ENCODE data around the gene STAT2. TPM values are rescaled to one million over a fixed set of nuclear protein-coding genes. Genes with fewer than 3 reads are reported as not detected.

Gene STAT2
- polyA plus RNA-seq, 5 donors = 120 to 174 (median 144) TPM

- DNase-seq = no peak
Observed at GRCh38 chr12:56293795-56294194, 66.1 kb downstream of the STAT2 start.

Other genes with a start within 250 kb of the STAT2 start
- 1,000 to 10,000 TPM; 6,129 to 8,482 (median 6,371) TPM for gene RPL41, start 243.5 kb downstream of the STAT2 start, polyA plus RNA-seq (ENCODE audit: insufficient read depth in 1 of 5, insufficient read length in 5 of 5, low replicate concordance in 1 of 5)
- gene ZC3H10, start 241.8 kb downstream of the STAT2 start, polyA plus RNA-seq (ENCODE audit: insufficient read depth in 1 of 5, insufficient read length in 5 of 5, low replicate concordance in 1 of 5) = 1 to 10 TPM; 5.1 to 6.8 (median 6.2) TPM
- gene ESYT1, start 231.8 kb downstream of the STAT2 start, polyA plus RNA-seq (ENCODE audit: insufficient read depth in 1 of 5, insufficient read length in 5 of 5, low replicate concordance in 1 of 5) = 10 to 100 TPM; 74.3 to 90.6 (median 81.1) TPM
- 100 to 1,000 TPM; 162 to 215 (median 172) TPM for gene MYL6B, start 207.5 kb downstream of the STAT2 start, polyA plus RNA-seq (ENCODE audit: insufficient read depth in 1 of 5, insufficient read length in 5 of 5, low replicate concordance in 1 of 5)
- gene MYL6, start 201.7 kb downstream of the STAT2 start, polyA plus RNA-seq (ENCODE audit: insufficient read depth in 1 of 5, insufficient read length in 5 of 5, low replicate concordance in 1 of 5) = 1,000 to 10,000 TPM; 1,819 to 2,542 (median 2,207) TPM
- 100 to 1,000 TPM in 4 of 5 donors, 10 to 100 TPM in 1; 90.6 to 124 (median 119) TPM for gene SMARCC2, start 170.6 kb downstream of the STAT2 start, polyA plus RNA-seq (ENCODE audit: insufficient read depth in 1 of 5, insufficient read length in 5 of 5, low replicate concordance in 1 of 5)
- 10 to 100 TPM; 37.6 to 44.8 (median 38.4) TPM for gene RNF41, start 138.2 kb downstream of the STAT2 start, polyA plus RNA-seq (ENCODE audit: insufficient read depth in 1 of 5, insufficient read length in 5 of 5, low replicate concordance in 1 of 5)
- 10 to 100 TPM; 24.6 to 31.3 (median 25.6) TPM for gene NABP2, start 135.8 kb downstream of the STAT2 start, polyA plus RNA-seq (ENCODE audit: insufficient read depth in 1 of 5, insufficient read length in 5 of 5, low replicate concordance in 1 of 5)
- gene SLC39A5, start 130.1 kb downstream of the STAT2 start, polyA plus RNA-seq (ENCODE audit: insufficient read depth in 1 of 5, insufficient read length in 5 of 5, low replicate concordance in 1 of 5) = 1 to 10 TPM; 2.6 to 5.6 (median 4.8) TPM
- gene ANKRD52, start 101.7 kb downstream of the STAT2 start, polyA plus RNA-seq (ENCODE audit: insufficient read depth in 1 of 5, insufficient read length in 5 of 5, low replicate concordance in 1 of 5) = 10 to 100 TPM; 21.9 to 32.1 (median 30.9) TPM
- 10 to 100 TPM; 15.3 to 17.9 (median 15.8) TPM for gene COQ10A, start 93.2 kb downstream of the STAT2 start, polyA plus RNA-seq (ENCODE audit: insufficient read depth in 1 of 5, insufficient read length in 5 of 5, low replicate concordance in 1 of 5)
- gene CS, start 59.8 kb downstream of the STAT2 start, polyA plus RNA-seq (ENCODE audit: insufficient read depth in 1 of 5, insufficient read length in 5 of 5, low replicate concordance in 1 of 5) = 100 to 1,000 TPM; 148 to 181 (median 158) TPM
- gene CNPY2, start 44.1 kb downstream of the STAT2 start, polyA plus RNA-seq (ENCODE audit: insufficient read depth in 1 of 5, insufficient read length in 5 of 5, low replicate concordance in 1 of 5) = 100 to 1,000 TPM; 128 to 155 (median 136) TPM
- 10 to 100 TPM; 64.8 to 96.1 (median 78.4) TPM for gene PAN2, start 26.1 kb downstream of the STAT2 start, polyA plus RNA-seq (ENCODE audit: insufficient read depth in 1 of 5, insufficient read length in 5 of 5, low replicate concordance in 1 of 5)
- gene IL23A, start 21.2 kb downstream of the STAT2 start, polyA plus RNA-seq (ENCODE audit: insufficient read depth in 1 of 5, insufficient read length in 5 of 5, low replicate concordance in 1 of 5) = 1 to 10 TPM in 1 of 5 donors, under 1 TPM in 4; 0.64 to 1.1 (median 0.81) TPM
- under 1 TPM in 2 of 5 donors, not detected in 3; 0.10 to 0.15 TPM for gene APOF, start 2.8 kb upstream of the STAT2 start, polyA plus RNA-seq (ENCODE audit: insufficient read depth in 1 of 5, insufficient read length in 5 of 5, low replicate concordance in 1 of 5)
- 10 to 100 TPM; 26.5 to 35.6 (median 31.1) TPM for gene TIMELESS, start 89.3 kb upstream of the STAT2 start, polyA plus RNA-seq (ENCODE audit: insufficient read depth in 1 of 5, insufficient read length in 5 of 5, low replicate concordance in 1 of 5)
- gene MIP, start 94.5 kb upstream of the STAT2 start, polyA plus RNA-seq (ENCODE audit: insufficient read depth in 1 of 5, insufficient read length in 5 of 5, low replicate concordance in 1 of 5) = under 1 TPM in 2 of 5 donors, not detected in 3; 0.15 TPM
- 1 to 10 TPM; 4.0 to 5.8 (median 5.1) TPM for gene SPRYD4, start 108.5 kb upstream of the STAT2 start, polyA plus RNA-seq (ENCODE audit: insufficient read depth in 1 of 5, insufficient read length in 5 of 5, low replicate concordance in 1 of 5)
- 1 to 10 TPM; 2.0 to 4.6 (median 2.9) TPM for gene GLS2, start 128.1 kb upstream of the STAT2 start, polyA plus RNA-seq (ENCODE audit: insufficient read depth in 1 of 5, insufficient read length in 5 of 5, low replicate concordance in 1 of 5)
- gene RBMS2, start 161.7 kb upstream of the STAT2 start, polyA plus RNA-seq (ENCODE audit: insufficient read depth in 1 of 5, insufficient read length in 5 of 5, low replicate concordance in 1 of 5) = 10 to 100 TPM; 35.3 to 88.3 (median 73.0) TPM